ENCODE results near the gene CASP9.

DNA sequence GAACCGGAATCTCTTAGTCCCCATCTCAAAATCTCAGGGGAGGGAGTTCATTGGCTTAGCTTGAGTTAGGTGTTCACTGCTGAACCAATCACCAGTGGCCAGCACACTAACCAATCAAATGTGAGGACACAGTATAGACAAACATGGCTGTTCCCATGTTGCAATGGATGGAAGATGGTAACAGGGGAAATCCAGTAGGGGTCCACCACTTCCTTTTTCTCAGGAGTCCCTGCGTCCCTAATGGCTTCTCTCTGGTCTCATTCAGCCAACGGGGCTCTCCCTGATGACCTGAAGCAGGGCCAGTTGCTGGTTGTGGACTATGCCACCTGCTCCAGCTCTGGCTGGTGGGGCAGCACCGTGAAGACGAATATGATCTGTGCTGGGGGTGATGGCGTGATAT is 38.4 kb downstream of the CASP9 start:
- TF ChIP-seq POLR2A (IDR thresholded peaks at IDR 0.05) (no peak), CTCF (IDR thresholded peaks at IDR 0.05) (no peak), POLR2AphosphoS5 (IDR thresholded peaks at IDR 0.05; ENCODE audit: insufficient read depth in 1 of 2, low read depth in 1 of 2) (no peak)

Data from vagina (tissue), 2 donors.